SK-N-SH (cell line): Measurements from ENCODE around the gene GAS7. TPM values are rescaled to one million over a fixed set of nuclear protein-coding genes. Genes with fewer than 3 reads are reported as not detected.
"Not testable (repeated sequence)": the region's sequence is repeated elsewhere in the genome, so short reads cannot be mapped to it uniquely, and the experiment has no call there.

Source experiments
- CTCF ChIA-PET: fragments of 300-600, 350-600 bp; formaldehyde crosslinking; extraction: SDS; loops from one replicate; lab custom pipeline; 2021; lab: Yijun Ruan, JAX
- POLR2A ChIA-PET: fragments of 350-600 bp; sonication (Branson Sonifier 250); formaldehyde crosslinking; extraction: SDS; loops from one replicate; lab custom pipeline; 2020; ENCODE audit warnings: antibody characterized with exemption, inconsistent platforms; lab: Yijun Ruan, JAX
- DNase-seq: peaks from one replicate; pipeline ENCODE4 v3.0.0; 2012
- H2AFZ ChIP-seq: fragments of 200-600 bp; sonication (generic); 2 replicates; pipeline ENCODE4 v1.8.1; 2016; ENCODE audit warnings: antibody characterized with exemption, mild to moderate bottlenecking, low read depth
- H3F3A ChIP-seq: fragments of 200-600 bp; sonication (generic); replicated peaks from 2 replicates; pipeline ENCODE3; 2016; ENCODE audit warnings: antibody characterized with exemption, mild to moderate bottlenecking; ENCODE audit not compliant: insufficient read depth
- H3K27ac ChIP-seq, 2 experiments: fragments of 200-500 bp in 1 of 2; fragments of 200-600 bp in 1 of 2; sonication (Bioruptor generic) in 1 of 2; sonication (generic), shearing (Covaris generic) in 1 of 2; 2 replicates each; pipeline versions ENCODE4 v1.5.1 to v1.6.1; 2014 to 2016; ENCODE audit warnings: low read depth in 2 of 2, inconsistent platforms in 1 of 2, low read length in 1 of 2, mild to moderate bottlenecking in 1 of 2, mixed read lengths in 1 of 2
- H3K27me3 ChIP-seq: fragments of 200-600 bp; sonication (generic), shearing (Covaris generic); 2 replicates; pipeline ENCODE4 v1.6.1; 2016; ENCODE audit warnings: mixed run types; ENCODE audit not compliant: insufficient read depth
- H3K36me3 ChIP-seq, 2 experiments: fragments of 200-500 bp in 1 of 2; fragments of 200-600 bp in 1 of 2; sonication (Bioruptor generic) in 1 of 2; sonication (generic) in 1 of 2; replicated peaks in 1 of 2; 2 replicates each; pipeline versions ENCODE3 to v1.5.1; 2014 to 2016; ENCODE audit warnings: low read length in 1 of 2, mild to moderate bottlenecking in 1 of 2; ENCODE audit not compliant: insufficient read depth in 2 of 2, control insufficient read depth in 1 of 2
- H3K4me1 ChIP-seq, 2 experiments: fragments of 200-500 bp in 1 of 2; fragments of 200-600 bp in 1 of 2; sonication (Bioruptor generic) in 1 of 2; sonication (generic), shearing (Covaris generic) in 1 of 2; 2 replicates each; pipeline versions ENCODE4 v1.5.1 to v1.6.1; 2014 to 2016; ENCODE audit warnings: low read depth in 1 of 2, low read length in 1 of 2, mixed run types in 1 of 2; ENCODE audit not compliant: insufficient read depth in 2 of 2, control insufficient read depth in 1 of 2
- H3K4me2 ChIP-seq: fragments of 200-600 bp; sonication (generic), shearing (Covaris generic); 2 replicates; pipeline ENCODE4 v1.6.1; 2017; ENCODE audit warnings: mixed run types
- H3K4me3 ChIP-seq, 2 experiments: fragments of 200-500 bp in 1 of 2; fragments of 200-600 bp in 1 of 2; sonication (Bioruptor generic) in 1 of 2; sonication (generic), shearing (Covaris generic) in 1 of 2; 2 replicates each; pipeline versions ENCODE4 v1.5.1 to v1.8.1; 2014 to 2016; ENCODE audit warnings: low read depth in 2 of 2, inconsistent platforms in 1 of 2, low read length in 1 of 2, mild to moderate bottlenecking in 1 of 2, mixed read lengths in 1 of 2, moderate library complexity in 1 of 2
- H3K79me2 ChIP-seq: fragments of 200-600 bp; sonication (generic); 2 replicates; pipeline ENCODE4 v1.8.1; 2017; ENCODE audit warnings: mild to moderate bottlenecking; ENCODE audit not compliant: insufficient read depth
- H3K9ac ChIP-seq: fragments of 200-600 bp; sonication (generic); 2 replicates; pipeline ENCODE4 v1.6.1; 2017; ENCODE audit warnings: mixed run types
- H3K9me2 ChIP-seq: fragments of 200-600 bp; sonication (generic); 2 replicates; pipeline ENCODE4 v1.6.1; 2017; ENCODE audit warnings: mixed run types
- H3K9me3 ChIP-seq: fragments of 200-600 bp; sonication (generic); 2 replicates; pipeline ENCODE4 v1.6.1; 2017; ENCODE audit warnings: mixed run types, mild to moderate bottlenecking, moderate library complexity
- H4K20me1 ChIP-seq: fragments of 200-600 bp; sonication (generic); 2 replicates; pipeline ENCODE4 v1.6.1; 2017; ENCODE audit warnings: mild to moderate bottlenecking, mixed run types; ENCODE audit not compliant: insufficient read depth
- ELF1 ChIP-seq: IDR thresholded peaks from 2 replicates; pipeline ENCODE4 v1.4.0; 2012
- FOXM1 ChIP-seq: IDR thresholded peaks from 2 replicates; pipeline ENCODE4 v1.4.0; 2012; ENCODE audit warnings: low read depth, mild to moderate bottlenecking
- IRF3 ChIP-seq: fragments of 150-350 bp; IDR thresholded peaks from 2 replicates; pipeline ENCODE4 v1.6.1; 2016; ENCODE audit warnings: mild to moderate bottlenecking, low read depth, low read length
- MXI1 ChIP-seq: IDR thresholded peaks from 2 replicates; pipeline ENCODE4 v1.6.1; 2012; ENCODE audit warnings: mild to moderate bottlenecking, low read depth, low read length, improper control_type of control experiment
- NFIC ChIP-seq: IDR thresholded peaks from 2 replicates; pipeline ENCODE4 v1.4.0; 2012; ENCODE audit warnings: borderline replicate concordance
- RXRA ChIP-seq: IDR thresholded peaks from 2 replicates; pipeline ENCODE4 v1.4.0; 2012; ENCODE audit warnings: low read depth, mild to moderate bottlenecking, borderline replicate concordance
- ZBTB33 ChIP-seq: IDR thresholded peaks from 2 replicates; pipeline ENCODE4 v1.4.0; 2012; ENCODE audit warnings: low read depth, borderline replicate concordance
- WGBS: methylation state at CpG from one replicate; pipeline ENCODE4 v1.1.6; 2017; ENCODE audit warnings: low lambda C conversion rate; 5-methylcytosine and 5-hydroxymethylcytosine counted together
- polyA plus RNA-seq, 3 experiments: library from polyadenylated mRNA; depleted of rRNA; stranded (reverse); fragments of >200 nt; gene quantifications; 2 replicates each; pipeline ENCODE4 v1.2.3, GENCODE V29; 2012
- TF ChIP-seq, protein P1 (sequence below): IDR thresholded peaks from 2 replicates; pipeline ENCODE4 v1.4.0; 2012; ENCODE audit warnings: low read depth
- TF ChIP-seq, protein P2 (sequence below): IDR thresholded peaks from 2 replicates; pipeline ENCODE4 v1.4.0; 2012; ENCODE audit warnings: low read depth, borderline replicate concordance

Gene GAS7
- polyA plus RNA-seq, 1 of the 3 experiments (the other 2 are of a cell fraction), result 0.12 TPM

GRCh38 chr17:10010752-10011151 lies 187.7 kb downstream of the GAS7 start:
- CTCF ChIA-PET, result interaction anchor here (1.3 kb wide), 1 partner anchor 24 kb away, joined by 3 read pairs; no protein-coding TSS in a partner anchor
- no peaks in the 10 kb centered on the region for H4K20me1 ChIP-seq
- H3K4me2 ChIP-seq, result no peak overlapping the region
- H2AFZ ChIP-seq, result no peak overlapping the region
- no peak overlapping the region for H3K4me3 ChIP-seq
- H3K27ac ChIP-seq, result no peak overlapping the region
- H3K36me3 ChIP-seq, result no peaks in the 10 kb centered on the region
- H3K27me3 ChIP-seq, result no peaks in the 10 kb centered on the region; the same call in 1 of the 2 replicates
- H3K9ac ChIP-seq, result no peak overlapping the region
- H3K9me2 ChIP-seq, result no peaks in the 10 kb centered on the region
- H3K9me3 ChIP-seq, result no peaks in the 10 kb centered on the region
- no peaks in the 10 kb centered on the region for H3K79me2 ChIP-seq
- TF ChIP-seq IRF3 (no peak), ZBTB33 (no peak), ELF1 (no peak), FOXM1 (no peak), NFIC (no peak), MXI1 (no peak), RXRA (no peak)
- TF ChIP-seq, protein P1, sequence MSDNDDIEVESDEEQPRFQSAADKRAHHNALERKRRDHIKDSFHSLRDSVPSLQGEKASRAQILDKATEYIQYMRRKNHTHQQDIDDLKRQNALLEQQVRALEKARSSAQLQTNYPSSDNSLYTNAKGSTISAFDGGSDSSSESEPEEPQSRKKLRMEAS, result no peak
- TF ChIP-seq, protein P2, sequence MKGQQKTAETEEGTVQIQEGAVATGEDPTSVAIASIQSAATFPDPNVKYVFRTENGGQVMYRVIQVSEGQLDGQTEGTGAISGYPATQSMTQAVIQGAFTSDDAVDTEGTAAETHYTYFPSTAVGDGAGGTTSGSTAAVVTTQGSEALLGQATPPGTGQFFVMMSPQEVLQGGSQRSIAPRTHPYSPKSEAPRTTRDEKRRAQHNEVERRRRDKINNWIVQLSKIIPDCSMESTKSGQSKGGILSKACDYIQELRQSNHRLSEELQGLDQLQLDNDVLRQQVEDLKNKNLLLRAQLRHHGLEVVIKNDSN, result no peak
- no peaks in the 10 kb centered on the region for H3K4me1 ChIP-seq
- H3F3A ChIP-seq, result no peaks in the 10 kb centered on the region
- WGBS, result 24% methylated on average over 2 of the region's 2 CpGs
- no peak for DNase-seq
- POLR2A ChIA-PET, result no interaction called here

- H3K27me3 ChIP-seq, result no peaks in the 10 kb centered on the region
- no peak for DNase-seq
- no peak overlapping the region for H2AFZ ChIP-seq
- H3K9me3 ChIP-seq, result no peaks in the 10 kb centered on the region
- no peak for TF ChIP-seq FOXM1
- 38% methylated on average over 7 of the region's 7 CpGs for WGBS
- no peaks in the 10 kb centered on the region for H3K36me3 ChIP-seq
- ChIA-PET CTCF (no interaction called here), POLR2A (no interaction called here)
- H3K4me2 ChIP-seq, result no peak overlapping the region
- no peaks in the 10 kb centered on the region for H3K4me1 ChIP-seq
- H3F3A ChIP-seq, result no peaks in the 10 kb centered on the region
- H3K79me2 ChIP-seq, result no peaks in the 10 kb centered on the region
- no peak overlapping the region for H3K27ac ChIP-seq
- H4K20me1 ChIP-seq, result no peaks in the 10 kb centered on the region
- H3K9me2 ChIP-seq, result no peaks in the 10 kb centered on the region
- no peak overlapping the region for H3K4me3 ChIP-seq
- H3K9ac ChIP-seq, result no peak overlapping the region
These were observed 194.7 kb downstream of the GAS7 start for GRCh38 chr17:10003705-10004104.

GRCh38 chr17:10002567-10003360 lies 195.6 kb downstream of the GAS7 start:
- DNase-seq, POLR2A ChIA-PET, H3K27me3 ChIP-seq, H4K20me1 ChIP-seq, H3K36me3 ChIP-seq, H3K79me2 ChIP-seq, H3K9ac ChIP-seq, H3F3A ChIP-seq, H3K9me2 ChIP-seq, H3K27ac ChIP-seq, H3K9me3 ChIP-seq, H2AFZ ChIP-seq, CTCF ChIA-PET, H3K4me2 ChIP-seq, H3K4me3 ChIP-seq, H3K4me1 ChIP-seq: not testable (repeated sequence)
- WGBS, result 54% methylated on average over 8 of the region's 8 CpGs
